ENCODE measurements around the gene LMO7. TPM values are rescaled to one million over a fixed set of nuclear protein-coding genes. Genes with fewer than 3 reads are reported as not detected.

LMO7 gene
- total RNA-seq, 1 experiment from 2014 or later = 20.4 TPM

- DNase-seq = no peak
- Histone ChIP-seq H2BK12ac (ENCODE audit: insufficient read length, low read depth, low read length) (no peak overlapping the region), H4K91ac (ENCODE audit: insufficient read length, low read depth, low read length) (no peak overlapping the region), H3K14ac (ENCODE audit: insufficient read depth, low read length) (no peak overlapping the region), H3K23ac (ENCODE audit: insufficient read length, low read depth, low read length) (no peak overlapping the region), H3T11ph (ENCODE audit: low read length) (no peak overlapping the region), H3K23me2 (ENCODE audit: insufficient read length, low read depth, low read length, poor library complexity, severe bottlenecking) (no peaks in the 10 kb centered on the region), H4K8ac (replicated peaks; ENCODE audit: insufficient read length, low read depth, low read length) (no peak overlapping the region), H3K9me3 (ENCODE audit: control insufficient read depth, low read depth, low read length) (no peaks in the 10 kb centered on the region), H3K27ac (ENCODE audit: insufficient read length, low read depth, low read length) (no peak overlapping the region), H3K4ac (ENCODE audit: low read depth, low read length) (no peak overlapping the region), H3K56ac (ENCODE audit: insufficient read length, low read depth, low read length) (no peak overlapping the region), H2BK120ac (ENCODE audit: low read depth, low read length, poor library complexity, severe bottlenecking) (no peak overlapping the region), H2BK5ac (ENCODE audit: insufficient read length, low read length) (no peak overlapping the region), H3K27me3 (ENCODE audit: insufficient read depth, low read length) (no peaks in the 10 kb centered on the region), H4K20me1 (ENCODE audit: control insufficient read depth, insufficient read depth, insufficient read length) (no peaks in the 10 kb centered on the region), H2AK5ac (ENCODE audit: insufficient read length, low read length) (no peak overlapping the region), H3K4me2 (ENCODE audit: insufficient read depth, insufficient read length, low read length) (no peak overlapping the region), H2BK20ac (ENCODE audit: low read depth, low read length, poor library complexity, severe bottlenecking) (no peak overlapping the region), H3K79me2 (ENCODE audit: insufficient read depth, low read length) (no peaks in the 10 kb centered on the region), H3K79me1 (ENCODE audit: insufficient read depth, low read depth, low read length, poor library complexity, severe bottlenecking) (no peaks in the 10 kb centered on the region), H4K5ac (ENCODE audit: insufficient read length, low read depth, low read length) (no peak overlapping the region), H2BK15ac (ENCODE audit: low read depth, low read length) (no peak overlapping the region), H2AFZ (ENCODE audit: low read length) (no peak overlapping the region), H3K18ac (ENCODE audit: insufficient read length, low read depth, low read length) (no peak overlapping the region), H3K4me1 (ENCODE audit: insufficient read depth, low read length) (no peaks in the 10 kb centered on the region), H3K9ac (ENCODE audit: extremely low read depth, insufficient read length, low read length) (no peak overlapping the region)
- Mint-ChIP-seq H3K36me3 (ENCODE audit: insufficient read depth in 1 of 3, low read depth in 3 of 3) (peaks cover 0 to 10% (median 0%) of the 10 kb centered on the region in 3 experiments; a peak in 3 of 7 replicates), H3K9me3 (peaks cover 0 to 2% of the 10 kb centered on the region in 2 experiments; a peak in 1 of 5 replicates), H3K4me1 (peaks cover 2 to 9% of the 10 kb centered on the region in 2 experiments; a peak in 3 of 4 replicates), H3K4me3 (no peak overlapping the region), H3K27ac (no peak overlapping the region), H3K27me3 (ENCODE audit: low read depth) (no peaks in the 10 kb centered on the region)
- TF ChIP-seq CTCF (conservative IDR thresholded peaks at IDR 0.05) = no peak
- WGBS (ENCODE audit: extremely low coverage, insufficient read length, low lambda C conversion rate) = no CpG with 5 or more reads among the region's 2 CpGs
These were observed 85.2 kb downstream of the LMO7 start for GRCh38 chr13:75721307-75721706.
